ENCODE measurements around the gene DUOX1.

The DUOX1 gene

GRCh38 chr15:45164914-45165313, 35.1 kb downstream of the DUOX1 start:
- no peak for ATAC-seq
- no peak for TF ChIP-seq CSRNP3 (CRISPR knock-in tag; IDR thresholded peaks at IDR 0.05)
- no peak for TF ChIP-seq ZC3H10 (CRISPR knock-in tag; IDR thresholded peaks at IDR 0.05)
- TF ChIP-seq ZNF70 (CRISPR knock-in tag; IDR thresholded peaks at IDR 0.05): no peak
- no peak for TF ChIP-seq ZNF8 (CRISPR knock-in tag; IDR thresholded peaks at IDR 0.05)
- no peak for TF ChIP-seq ZNF565 (CRISPR knock-in tag; conservative IDR thresholded peaks at IDR 0.05; ENCODE audit: low read depth)
- no peak for TF ChIP-seq PATZ1 (CRISPR knock-in tag; IDR thresholded peaks at IDR 0.05; ENCODE audit: borderline replicate concordance)
- TF ChIP-seq ARNTL (CRISPR knock-in tag; IDR thresholded peaks at IDR 0.05; ENCODE audit: borderline replicate concordance, low read depth): no peak
- TF ChIP-seq OSR1 (CRISPR knock-in tag; IDR thresholded peaks at IDR 0.05): no peak
- TF ChIP-seq ZFP3 (CRISPR knock-in tag; IDR thresholded peaks at IDR 0.05): no peak
- no peak for TF ChIP-seq CSDC2 (CRISPR knock-in tag; IDR thresholded peaks at IDR 0.05)
- no peak for TF ChIP-seq POU6F1 (CRISPR knock-in tag; IDR thresholded peaks at IDR 0.05; ENCODE audit: borderline replicate concordance, low read depth)
- TF ChIP-seq PPARA (CRISPR knock-in tag; IDR thresholded peaks at IDR 0.05; ENCODE audit: borderline replicate concordance): no peak
- TF ChIP-seq RARB (CRISPR knock-in tag; IDR thresholded peaks at IDR 0.05): no peak
- no peak for TF ChIP-seq SNAI2 (CRISPR knock-in tag; IDR thresholded peaks at IDR 0.05)
- TF ChIP-seq ZFP30 (CRISPR knock-in tag; IDR thresholded peaks at IDR 0.05): no peak
- TF ChIP-seq TSHZ2 (CRISPR knock-in tag; IDR thresholded peaks at IDR 0.05): no peak
- no peak for TF ChIP-seq CREB5 (CRISPR knock-in tag; IDR thresholded peaks at IDR 0.05; ENCODE audit: low read depth)
- no peak for TF ChIP-seq GLIS3 (CRISPR knock-in tag; IDR thresholded peaks at IDR 0.05)
- no peak for TF ChIP-seq TOX (CRISPR knock-in tag; IDR thresholded peaks at IDR 0.05; ENCODE audit: borderline replicate concordance)

GRCh38 chr15:45165536-45165935, 35.7 kb downstream of the DUOX1 start:
- no peak for TF ChIP-seq ESRRG (CRISPR knock-in tag; IDR thresholded peaks at IDR 0.05)
- TF ChIP-seq ZFP30 (CRISPR knock-in tag; IDR thresholded peaks at IDR 0.05): no peak
- no peak for TF ChIP-seq RARB (CRISPR knock-in tag; IDR thresholded peaks at IDR 0.05)
- TF ChIP-seq TSHZ2 (CRISPR knock-in tag; IDR thresholded peaks at IDR 0.05): no peak
- no peak for TF ChIP-seq ISL1 (CRISPR knock-in tag; IDR thresholded peaks at IDR 0.05)
- TF ChIP-seq POU6F1 (CRISPR knock-in tag; IDR thresholded peaks at IDR 0.05; ENCODE audit: borderline replicate concordance, low read depth): no peak
- no peak for TF ChIP-seq GLIS3 (CRISPR knock-in tag; IDR thresholded peaks at IDR 0.05)
- TF ChIP-seq TCF4 (CRISPR knock-in tag; IDR thresholded peaks at IDR 0.05; ENCODE audit: borderline replicate concordance): no peak
- no peak for TF ChIP-seq CSRNP3 (CRISPR knock-in tag; IDR thresholded peaks at IDR 0.05)
- no peak for TF ChIP-seq ZNF8 (CRISPR knock-in tag; IDR thresholded peaks at IDR 0.05)
- TF ChIP-seq SNAI2 (CRISPR knock-in tag; IDR thresholded peaks at IDR 0.05): no peak
- no peak for TF ChIP-seq BACH2 (CRISPR knock-in tag; IDR thresholded peaks at IDR 0.05; ENCODE audit: borderline replicate concordance)
- no peak for TF ChIP-seq ZC3H10 (CRISPR knock-in tag; IDR thresholded peaks at IDR 0.05)
- ATAC-seq: no peak

Data from SK-N-SH treated with all-trans-retinoic acid at 6 μM for 48 hours (cell line).